ENCODE data around the gene USPL1.
A peak's percentile ranks its signal among the peaks of the same experiment; 100 is the strongest.

Gene USPL1

GRCh38 chr13:30656178-30656577 lies 38.5 kb downstream of the USPL1 start:
- no peak for DNase-seq (ENCODE audit: low read depth, low spot score)

- DNase-seq (ENCODE audit: low read depth, low spot score): no peak
Measured at GRCh38 chr13:30659980-30660379, 42.3 kb downstream of the USPL1 start.

- no peak for DNase-seq (ENCODE audit: low read depth, low spot score)
Measured at GRCh38 chr13:30660796-30661195, 43.1 kb downstream of the USPL1 start.

GRCh38 chr13:30664689-30665275 lies 47.1 kb downstream of the USPL1 start:
- DNase-seq (ENCODE audit: low read depth, low spot score): no peak

- no peak for DNase-seq (ENCODE audit: low read depth, low spot score)
Measured at GRCh38 chr13:30665638-30666037, 47.9 kb downstream of the USPL1 start.

- no peak for DNase-seq (ENCODE audit: low read depth, low spot score)
Measured at GRCh38 chr13:30666113-30666512, 48.4 kb downstream of the USPL1 start.

GRCh38 chr13:30667014-30667413 lies 49.3 kb downstream of the USPL1 start:
- DNase-seq (ENCODE audit: low read depth, low spot score): no peak

- DNase-seq (ENCODE audit: low read depth, low spot score): no peak
Measured at GRCh38 chr13:30668312-30668711, 50.6 kb downstream of the USPL1 start.

- DNase-seq (ENCODE audit: low read depth, low spot score): no peak
Measured at GRCh38 chr13:30671271-30671815, 53.6 kb downstream of the USPL1 start.

- DNase-seq (ENCODE audit: low read depth, low spot score): peak; percentile 73
Measured at GRCh38 chr13:30673669-30674521, 56.2 kb downstream of the USPL1 start.

GRCh38 chr13:30675717-30676116 lies 58.0 kb downstream of the USPL1 start:
- DNase-seq (ENCODE audit: low read depth, low spot score): no peak

GRCh38 chr13:30676672-30677071 lies 59.0 kb downstream of the USPL1 start:
- DNase-seq (ENCODE audit: low read depth, low spot score): no peak

- no peak for DNase-seq (ENCODE audit: low read depth, low spot score)
Measured at GRCh38 chr13:30679483-30680330, 62.0 kb downstream of the USPL1 start.

GRCh38 chr13:30681843-30682242 lies 64.1 kb downstream of the USPL1 start:
- DNase-seq (ENCODE audit: low read depth, low spot score): no peak

GRCh38 chr13:30685320-30685859 lies 67.7 kb downstream of the USPL1 start:
- DNase-seq (ENCODE audit: low read depth, low spot score): no peak

GRCh38 chr13:30685987-30686386 lies 68.3 kb downstream of the USPL1 start:
- no peak for DNase-seq (ENCODE audit: low read depth, low spot score)

- no peak for DNase-seq (ENCODE audit: low read depth, low spot score)
Measured at GRCh38 chr13:30687601-30688000, 69.9 kb downstream of the USPL1 start.

- DNase-seq (ENCODE audit: low read depth, low spot score): no peak
Measured at GRCh38 chr13:30689752-30690151, 72.0 kb downstream of the USPL1 start.

- no peak for DNase-seq (ENCODE audit: low read depth, low spot score)
Measured at GRCh38 chr13:30690282-30691188, 72.8 kb downstream of the USPL1 start.

- DNase-seq (ENCODE audit: low read depth, low spot score): no peak
Measured at GRCh38 chr13:30692113-30692512, 74.4 kb downstream of the USPL1 start.

Measured in activated naive CD8-positive, alpha-beta T cell treated with anti-CD3 and anti-CD28 coated beads, Interleukin-2, amount 50 U/mL, for 16 hours (primary cell).